A549 treated with ZK216348 at 1 μM for 4 hours (cell line): Measurements from ENCODE around the gene HTR2C. TPM values are rescaled to one million over a fixed set of nuclear protein-coding genes. Genes with fewer than 3 reads are reported as not detected.

ENCODE experiments used
- total RNA-seq: library from RNA; stranded (reverse); fragments of 200-300 nt; extraction: Qiagen RNA extraction; gene quantifications from 5 replicates; pipeline ENCODE4 v1.2.3, GENCODE V29; 2022; ENCODE audit warnings: low read depth

HTR2C gene
- not detected in 5 replicates for total RNA-seq

DNA sequence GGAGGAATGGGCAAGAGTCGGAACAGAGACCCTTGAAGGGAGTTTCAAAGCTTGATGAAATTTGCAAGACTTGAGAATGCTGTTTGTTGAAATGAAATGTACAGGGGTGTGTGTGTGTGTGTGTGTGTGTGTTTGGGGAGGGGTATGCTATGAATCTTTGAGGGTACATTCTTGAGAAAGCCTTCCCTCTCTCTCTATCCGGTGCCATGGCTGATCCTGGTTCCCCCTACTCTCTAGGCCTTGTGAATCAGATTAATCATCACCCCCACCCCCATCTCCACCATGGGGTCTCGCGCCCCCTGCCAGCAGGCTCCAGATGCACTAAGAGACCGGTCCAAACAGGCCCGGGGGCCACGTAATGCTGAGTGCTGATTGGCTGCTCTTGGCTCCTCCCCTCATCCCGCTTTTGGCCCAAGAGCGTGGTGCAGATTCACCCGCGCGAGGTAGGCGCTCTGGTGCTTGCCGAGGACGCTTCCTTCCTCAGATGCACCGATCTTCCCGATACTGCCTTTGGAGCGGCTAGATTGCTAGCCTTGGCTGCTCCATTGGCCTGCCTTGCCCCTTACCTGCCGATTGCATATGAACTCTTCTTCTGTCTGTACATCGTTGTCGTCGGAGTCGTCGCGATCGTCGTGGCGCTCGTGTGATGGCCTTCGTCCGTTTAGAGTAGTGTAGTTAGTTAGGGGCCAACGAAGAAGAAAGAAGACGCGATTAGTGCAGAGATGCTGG is at the start of gene HTR2C:
Gene HTR2C, plus strand, starts transcription at position 441 of the 729 bp plus-strand sequence. CDS start 142,851 bp downstream, outside the sequence.

